Left lung (tissue), 10 donors: ENCODE data around the gene MYRF. TPM values are rescaled to one million over a fixed set of nuclear protein-coding genes. Genes with fewer than 3 reads are reported as not detected.

Experiments
- ATAC-seq: fragments of 200-7000 bp; cut with Tn5 transposase; one replicate; pipeline ENCODE4 v1.9.1; 2020; ENCODE audit warnings: moderate library complexity
- DNase-seq, 4 donors: peaks; one replicate each; pipeline ENCODE4 v3.0.0-alpha.2; 2013 to 2020
- H3K27ac ChIP-seq, 2 donors: fragments of 200-600 bp; sonication (generic) in 1 of 2; one replicate each; pipeline versions ENCODE4 v1.5.0 to v1.8.0; 2020 to 2021
- H3K27me3 ChIP-seq, 2 donors: fragments of 200-600 bp; sonication (generic) in 1 of 2; one replicate each; pipeline versions ENCODE4 v1.5.0 to v1.8.0; 2020 to 2021
- H3K36me3 ChIP-seq, 2 donors: fragments of 200-600 bp; sonication (generic) in 1 of 2; one replicate each; pipeline versions ENCODE4 v1.5.0 to v1.8.0; 2020 to 2021
- H3K4me1 ChIP-seq, 2 donors: fragments of 200-600 bp; one replicate each; pipeline ENCODE4 v1.8.0; 2021
- H3K4me3 ChIP-seq, 2 donors: fragments of 200-600 bp; sonication (generic) in 1 of 2; one replicate each; pipeline versions ENCODE4 v1.5.0 to v1.8.0; 2020 to 2021; ENCODE audit warnings: mild to moderate bottlenecking in 1 of 2
- H3K9me3 ChIP-seq, 2 donors: fragments of 200-600 bp; sonication (generic) in 1 of 2; one replicate each; pipeline versions ENCODE4 v1.5.0 to v1.8.0; 2020 to 2021
- CTCF ChIP-seq, 2 donors: fragments of 200-600 bp; sonication (generic) in 1 of 2; IDR thresholded peaks; one replicate each; pipeline versions ENCODE4 v1.5.0 to v1.8.0; 2021; ENCODE audit warnings: antibody characterized with exemption in 2 of 2
- intact Hi-C, 2 donors: fragments of 100-400 bp; cut with DNase I; formaldehyde crosslinking; loops; one replicate each; pipeline versions ENCODE4 v1.11.2 to v1.14.2; 2022
- polyA plus RNA-seq, 6 donors: library from polyadenylated mRNA; unstranded; fragments of 120-200 nt; gene quantifications; one replicate each; pipeline ENCODE4 v1.2.1, GENCODE V29; 2013; ENCODE audit not compliant: insufficient read length in 6 of 6
- total RNA-seq, 2 donors: library from RNA; stranded (reverse); fragmentation: NEBNext Ultra II Directional; extraction: Animal tissue kit (Norgen Biotek cat#: 25700); gene quantifications; one replicate each; pipeline ENCODE4 v1.2.1, GENCODE V29; 2021
- donor health status: DM: no; HTN: yes; CAD: no.
- donor health status: DM: no; HTN: no; CAD: no.

MYRF gene
- total and polyA plus RNA-seq, 8 donors = 15.4 to 37.2 (median 29.9) TPM

GRCh38 chr11:61743486-61744095 lies 8.8 kb upstream of the MYRF start:
- H3K27me3 ChIP-seq = no peaks in the 10 kb centered on the region
- no peak for TF ChIP-seq CTCF (IDR thresholded peaks at IDR 0.05)
- no peak overlapping the region for H3K27ac ChIP-seq
- H3K4me1 ChIP-seq = peaks cover 0 to 6% of the 10 kb centered on the region in 2 donors
- no peak overlapping the region for H3K4me3 ChIP-seq
- ATAC-seq = no peak
- intact Hi-C loops = no loop called here
- H3K9me3 ChIP-seq = no peaks in the 10 kb centered on the region
- peaks cover 0 to 31% of the 10 kb centered on the region in 2 donors for H3K36me3 ChIP-seq
- DNase-seq = no peak

GRCh38 chr11:61744181-61744580 lies 8.3 kb upstream of the MYRF start:
- Histone ChIP-seq H3K27me3 (no peaks in the 10 kb centered on the region), H3K4me1 (peaks cover 0 to 6% of the 10 kb centered on the region in 2 donors), H3K36me3 (peaks cover 0 to 31% of the 10 kb centered on the region in 2 donors), H3K4me3 (no peak overlapping the region), H3K9me3 (no peaks in the 10 kb centered on the region), H3K27ac (no peak overlapping the region)
- no peak for TF ChIP-seq CTCF (IDR thresholded peaks at IDR 0.05)
- no peak for DNase-seq
- no peak for ATAC-seq
- intact Hi-C loops = no loop called here

GRCh38 chr11:61744609-61745156 lies 7.8 kb upstream of the MYRF start:
- H3K9me3 ChIP-seq = no peaks in the 10 kb centered on the region
- H3K36me3 ChIP-seq = peaks cover 0 to 31% of the 10 kb centered on the region in 2 donors
- H3K4me1 ChIP-seq = peaks cover 0 to 6% of the 10 kb centered on the region in 2 donors
- H3K4me3 ChIP-seq = no peak overlapping the region
- DNase-seq = no peak
- ATAC-seq = no peak
- H3K27me3 ChIP-seq = peaks cover 0 to 2% of the 10 kb centered on the region in 2 donors
- intact Hi-C loops = no loop called here
- TF ChIP-seq CTCF (IDR thresholded peaks at IDR 0.05) = no peak
- no peak overlapping the region for H3K27ac ChIP-seq

GRCh38 chr11:61745781-61746441 lies 6.5 kb upstream of the MYRF start:
- no peak for TF ChIP-seq CTCF (IDR thresholded peaks at IDR 0.05)
- Histone ChIP-seq H3K4me1 (peaks cover 0 to 6% of the 10 kb centered on the region in 2 donors), H3K27ac (no peak overlapping the region), H3K9me3 (no peaks in the 10 kb centered on the region), H3K27me3 (peaks cover 0 to 14% of the 10 kb centered on the region in 2 donors), H3K36me3 (peaks cover 0 to 20% of the 10 kb centered on the region in 2 donors), H3K4me3 (no peak overlapping the region)
- intact Hi-C loops = no loop called here
- ATAC-seq (no peak), DNase-seq (no peak)

GRCh38 chr11:61746442-61747191 lies 5.8 kb upstream of the MYRF start:
- peaks cover 0 to 15% of the 10 kb centered on the region in 2 donors for H3K36me3 ChIP-seq
- peaks cover 0 to 6% of the 10 kb centered on the region in 2 donors for H3K4me1 ChIP-seq
- DNase-seq (no peak), ATAC-seq (no peak)
- intact Hi-C loops = no loop called here
- H3K27ac ChIP-seq = no peak overlapping the region
- TF ChIP-seq CTCF (IDR thresholded peaks at IDR 0.05) = no peak
- no peaks in the 10 kb centered on the region for H3K9me3 ChIP-seq
- H3K4me3 ChIP-seq = no peak overlapping the region
- H3K27me3 ChIP-seq = peaks cover 0 to 21% of the 10 kb centered on the region in 2 donors
